Liver (tissue), 9 donors: ENCODE data around the gene DOCK10. TPM values are rescaled to one million over a fixed set of nuclear protein-coding genes. Genes with fewer than 3 reads are reported as not detected.

Experiments
- DNase-seq: peaks from one replicate; pipeline ENCODE4 v3.0.0-alpha.2; 2017; ENCODE audit warnings: low spot score
- H3K27ac ChIP-seq, 2 donors: one replicate each; pipeline ENCODE4 v1.7.0; 2013; ENCODE audit warnings: inconsistent platforms in 2 of 2, low read length in 2 of 2, control low read depth in 1 of 2, low read depth in 1 of 2, mild to moderate bottlenecking in 1 of 2
- H3K27me3 ChIP-seq, 4 donors: one replicate each; pipeline versions ENCODE4 v1.6.1 to v1.7.0; 2013; ENCODE audit warnings: low read length in 3 of 4, inconsistent platforms in 1 of 4, mild to moderate bottlenecking in 1 of 4, moderate library complexity in 1 of 4; ENCODE audit not compliant: control insufficient read depth in 4 of 4, insufficient read depth in 4 of 4
- H3K36me3 ChIP-seq, 4 donors: one replicate each; pipeline versions ENCODE4 v1.6.1 to v1.7.0; 2013; ENCODE audit warnings: low read length in 3 of 4, mild to moderate bottlenecking in 3 of 4, low read depth in 1 of 4, moderate library complexity in 1 of 4; ENCODE audit not compliant: control insufficient read depth in 4 of 4, insufficient read depth in 3 of 4
- H3K4me1 ChIP-seq, 4 donors: one replicate each; pipeline versions ENCODE4 v1.6.1 to v1.7.0; 2013; ENCODE audit warnings: low read length in 3 of 4, mild to moderate bottlenecking in 3 of 4, moderate library complexity in 1 of 4; ENCODE audit not compliant: control insufficient read depth in 4 of 4, insufficient read depth in 4 of 4
- H3K4me3 ChIP-seq, 3 donors: one replicate each; pipeline versions ENCODE4 v1.6.1 to v1.7.0; 2013; ENCODE audit warnings: low read length in 3 of 3, control low read depth in 1 of 3, low read depth in 1 of 3, mild to moderate bottlenecking in 1 of 3
- H3K9ac ChIP-seq, 2 donors: one replicate each; pipeline ENCODE4 v1.7.0; 2013; ENCODE audit warnings: low read length in 2 of 2, mild to moderate bottlenecking in 2 of 2, moderate library complexity in 2 of 2, control low read depth in 1 of 2, low read depth in 1 of 2
- H3K9me3 ChIP-seq, 4 donors: one replicate each; pipeline versions ENCODE4 v1.6.1 to v1.7.0; 2013; ENCODE audit warnings: low read length in 3 of 4; ENCODE audit not compliant: control insufficient read depth in 4 of 4
- EGR1 ChIP-seq, 2 donors: IDR thresholded peaks; 2 replicates each; pipeline ENCODE4 v1.6.1; 2016 to 2018; ENCODE audit warnings: antibody characterized with exemption in 2 of 2, low read depth in 2 of 2
- FOXA1 ChIP-seq: IDR thresholded peaks from 2 replicates; pipeline ENCODE4 v1.6.1; 2016; ENCODE audit warnings: antibody characterized with exemption
- FOXA2 ChIP-seq: IDR thresholded peaks from 2 replicates; pipeline ENCODE4 v1.6.1; 2016; ENCODE audit warnings: antibody characterized with exemption
- GABPA ChIP-seq, 2 donors: IDR thresholded peaks in 1 of 2; conservative IDR thresholded peaks in 1 of 2; 2 replicates each; pipeline ENCODE4 v1.6.1; 2016; ENCODE audit warnings: antibody characterized with exemption in 2 of 2, mild to moderate bottlenecking in 1 of 2, moderate library complexity in 1 of 2
- HNF4A ChIP-seq, 2 donors: conservative IDR thresholded peaks; 2 replicates each; pipeline ENCODE4 v1.6.1; 2016; ENCODE audit warnings: antibody characterized with exemption in 2 of 2, mild to moderate bottlenecking in 2 of 2
- HNF4G ChIP-seq: IDR thresholded peaks from 2 replicates; pipeline ENCODE4 v1.6.1; 2016; ENCODE audit warnings: antibody characterized with exemption
- JUND ChIP-seq, 2 donors: IDR thresholded peaks; 2 replicates each; pipeline ENCODE4 v1.6.1; 2016; ENCODE audit warnings: antibody characterized with exemption in 2 of 2
- NR2F2 ChIP-seq: IDR thresholded peaks from 2 replicates; pipeline ENCODE4 v1.6.1; 2016; ENCODE audit warnings: antibody characterized with exemption
- RAD21 ChIP-seq, 2 donors: IDR thresholded peaks; 2 replicates each; pipeline ENCODE4 v1.6.1; 2016; ENCODE audit warnings: antibody characterized with exemption in 2 of 2, mild to moderate bottlenecking in 2 of 2
- REST ChIP-seq: IDR thresholded peaks from 2 replicates; pipeline ENCODE4 v1.6.1; 2016; ENCODE audit warnings: antibody characterized with exemption, mild to moderate bottlenecking
- RXRA ChIP-seq, 2 donors: IDR thresholded peaks; 2 replicates each; pipeline ENCODE4 v1.6.1; 2017 to 2018; ENCODE audit warnings: antibody characterized with exemption in 2 of 2, mild to moderate bottlenecking in 1 of 2
- SP1 ChIP-seq: IDR thresholded peaks from 2 replicates; pipeline ENCODE4 v1.6.1; 2018; ENCODE audit warnings: antibody characterized with exemption, mild to moderate bottlenecking
- TAF1 ChIP-seq: conservative IDR thresholded peaks from 2 replicates; pipeline ENCODE4 v1.6.1; 2016; ENCODE audit warnings: antibody characterized with exemption, mild to moderate bottlenecking
- YY1 ChIP-seq: IDR thresholded peaks from 2 replicates; pipeline ENCODE4 v1.6.1; 2016; ENCODE audit warnings: antibody characterized with exemption, mild to moderate bottlenecking
- WGBS: extraction: QIAGEN DNeasy Blood & Tissue Kit; methylation state at CpG from one replicate; pipeline ENCODE4 v1.1.7; 2013; 5-methylcytosine and 5-hydroxymethylcytosine counted together
- polyA plus RNA-seq, 2 donors: library from polyadenylated mRNA; stranded (reverse) in 1 of 2; unstranded in 1 of 2; fragments of 200-250 nt in 1 of 2; fragments of >200 nt in 1 of 2; fragmentation: Nextera tagmentation in 1 of 2; extraction: Ambion mirVana in 1 of 2; gene quantifications; one replicate each; pipeline versions ENCODE4 v1.2.1 to v1.2.3, GENCODE V29; 2013 to 2015
- total RNA-seq, 2 donors: library from RNA; depleted of rRNA; stranded (reverse); fragments of >200 nt; gene quantifications; one replicate each; pipeline ENCODE4 v1.2.3, GENCODE V29; 2014
- TF ChIP-seq, protein P1 (sequence below): IDR thresholded peaks from 2 replicates; pipeline ENCODE4 v1.6.1; 2016; ENCODE audit warnings: antibody characterized with exemption
- TF ChIP-seq, protein P2 (sequence below): fragments of 150-350 bp; IDR thresholded peaks from 2 replicates; pipeline ENCODE4 v1.5.1; 2017; ENCODE audit warnings: improper control_type of control experiment, low read depth, low read length; ENCODE audit not compliant: missing input control
- donor health status: healthy.
- donor health status: healthy.
- donor health status: healthy.
- donor health status: healthy.
- donor health status: healthy.

The DOCK10 gene
- total and polyA plus RNA-seq, 4 donors, result 1.2 to 15.3 (median 6.8) TPM

DNA sequence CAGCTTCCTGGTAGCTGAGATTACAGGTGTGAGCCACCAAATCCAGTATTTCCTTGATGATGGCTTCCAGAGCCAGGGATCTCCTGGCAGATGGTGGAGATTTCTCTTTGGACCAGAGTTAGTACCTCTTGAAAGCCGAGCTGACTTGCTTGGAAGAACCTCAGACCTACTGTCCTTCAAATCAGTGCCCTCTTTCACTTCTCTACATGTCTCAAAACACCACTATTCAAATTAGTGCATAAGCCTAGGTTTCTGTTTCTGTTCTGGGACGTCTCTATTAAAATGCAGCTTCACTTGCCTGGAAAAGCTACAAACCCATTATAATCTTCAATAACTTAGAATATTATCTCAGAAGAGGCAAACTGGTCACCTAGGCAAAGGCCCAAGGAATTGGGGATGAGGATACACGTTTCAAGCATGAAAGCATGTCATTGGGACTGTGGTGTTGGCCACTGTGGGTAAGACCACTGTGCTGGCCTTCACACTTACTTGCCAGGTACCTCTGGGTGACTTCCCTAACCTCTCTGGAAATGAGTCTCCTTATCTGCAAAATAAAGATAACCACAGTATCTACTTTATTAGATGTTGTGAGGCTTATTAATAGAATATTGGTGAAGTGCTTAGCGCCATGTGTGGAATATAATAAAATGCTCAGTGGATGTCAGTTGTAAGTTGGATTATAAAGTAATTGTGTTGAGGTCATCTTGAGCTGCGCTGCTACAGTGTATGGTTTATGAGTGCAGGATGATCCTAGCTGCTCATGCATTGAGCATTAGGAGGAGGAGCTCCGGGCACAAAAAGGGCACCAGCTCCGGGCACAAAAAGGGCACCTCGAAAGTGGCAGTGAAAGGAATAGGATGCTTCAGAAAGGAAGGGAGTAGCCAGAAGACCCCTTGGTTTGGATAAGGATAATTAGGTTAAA, 84.5 kb downstream of the DOCK10 start:
- Histone ChIP-seq H3K4me1 (no peaks in the 10 kb centered on the region), H3K9ac (no peak overlapping the region), H3K27me3 (no peaks in the 10 kb centered on the region), H3K36me3 (no peaks in the 10 kb centered on the region), H3K9me3 (no peaks in the 10 kb centered on the region), H3K4me3 (no peak overlapping the region), H3K27ac (no peak overlapping the region)
- no peak for DNase-seq
- WGBS, result 71% methylated on average over 8 of the region's 8 CpGs
- TF ChIP-seq FOXA2, result no peak
- TF ChIP-seq HNF4G, result no peak
- no peak for TF ChIP-seq HNF4A (conservative IDR thresholded peaks at IDR 0.05)
- no peak for TF ChIP-seq RAD21 (IDR thresholded peaks at IDR 0.05)
- TF ChIP-seq, protein P1, sequence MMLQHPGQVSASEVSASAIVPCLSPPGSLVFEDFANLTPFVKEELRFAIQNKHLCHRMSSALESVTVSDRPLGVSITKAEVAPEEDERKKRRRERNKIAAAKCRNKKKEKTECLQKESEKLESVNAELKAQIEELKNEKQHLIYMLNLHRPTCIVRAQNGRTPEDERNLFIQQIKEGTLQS, result no peak
- TF ChIP-seq REST, result no peak
- no peak for TF ChIP-seq SP1
- no peak for TF ChIP-seq YY1
- TF ChIP-seq FOXA1, result no peak
- no peak for TF ChIP-seq EGR1 (IDR thresholded peaks at IDR 0.05; ENCODE audit: low read depth in 2 of 2)
- TF ChIP-seq TAF1, result no peak
- TF ChIP-seq NR2F2, result no peak

DNA sequence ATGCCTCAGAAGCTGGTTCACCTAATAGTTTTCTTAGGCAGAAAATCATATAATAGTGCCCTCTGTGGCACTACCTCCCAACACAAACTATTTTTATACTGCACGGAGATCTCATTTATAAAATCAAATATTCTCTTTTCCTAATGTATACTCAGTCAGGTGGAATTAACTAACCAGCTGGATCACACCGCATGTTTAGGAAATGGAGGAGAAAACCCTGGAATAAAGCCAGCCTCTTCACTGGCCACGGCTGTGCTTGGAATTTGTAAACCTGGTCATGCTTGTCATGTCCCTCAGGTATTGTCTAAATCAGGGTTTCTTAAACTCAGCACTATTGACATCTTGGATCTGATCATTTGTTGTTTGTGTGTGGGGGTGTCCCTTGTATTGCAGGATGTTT, 85.6 kb downstream of the DOCK10 start:
- Histone ChIP-seq H3K9me3 (no peaks in the 10 kb centered on the region), H3K27me3 (no peaks in the 10 kb centered on the region), H3K27ac (no peak overlapping the region), H3K36me3 (no peaks in the 10 kb centered on the region), H3K4me1 (no peaks in the 10 kb centered on the region), H3K9ac (no peak overlapping the region), H3K4me3 (no peak overlapping the region)
- DNase-seq, result no peak
- WGBS, result 88% methylated on average over 3 of the region's 3 CpGs
- TF ChIP-seq, protein P2, sequence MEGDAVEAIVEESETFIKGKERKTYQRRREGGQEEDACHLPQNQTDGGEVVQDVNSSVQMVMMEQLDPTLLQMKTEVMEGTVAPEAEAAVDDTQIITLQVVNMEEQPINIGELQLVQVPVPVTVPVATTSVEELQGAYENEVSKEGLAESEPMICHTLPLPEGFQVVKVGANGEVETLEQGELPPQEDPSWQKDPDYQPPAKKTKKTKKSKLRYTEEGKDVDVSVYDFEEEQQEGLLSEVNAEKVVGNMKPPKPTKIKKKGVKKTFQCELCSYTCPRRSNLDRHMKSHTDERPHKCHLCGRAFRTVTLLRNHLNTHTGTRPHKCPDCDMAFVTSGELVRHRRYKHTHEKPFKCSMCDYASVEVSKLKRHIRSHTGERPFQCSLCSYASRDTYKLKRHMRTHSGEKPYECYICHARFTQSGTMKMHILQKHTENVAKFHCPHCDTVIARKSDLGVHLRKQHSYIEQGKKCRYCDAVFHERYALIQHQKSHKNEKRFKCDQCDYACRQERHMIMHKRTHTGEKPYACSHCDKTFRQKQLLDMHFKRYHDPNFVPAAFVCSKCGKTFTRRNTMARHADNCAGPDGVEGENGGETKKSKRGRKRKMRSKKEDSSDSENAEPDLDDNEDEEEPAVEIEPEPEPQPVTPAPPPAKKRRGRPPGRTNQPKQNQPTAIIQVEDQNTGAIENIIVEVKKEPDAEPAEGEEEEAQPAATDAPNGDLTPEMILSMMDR, result no peak
- TF ChIP-seq GABPA (IDR thresholded peaks at IDR 0.05 in 1 of 2, conservative IDR thresholded peaks at IDR 0.05 in 1 of 2) (no peak), RXRA (IDR thresholded peaks at IDR 0.05) (no peak), JUND (IDR thresholded peaks at IDR 0.05) (no peak), REST (no peak), HNF4A (conservative IDR thresholded peaks at IDR 0.05) (no peak), RAD21 (IDR thresholded peaks at IDR 0.05) (no peak), HNF4G (no peak), FOXA1 (no peak)
- TF ChIP-seq, protein P1, result no peak
